Endothelial cell (in vitro differentiated cells): ENCODE data around the gene ADAMTS8. TPM values are rescaled to one million over a fixed set of nuclear protein-coding genes. Genes with fewer than 3 reads are reported as not detected.

Experiments
- DNase-seq: peaks from one replicate; pipeline ENCODE4 v3.0.0; 2021; ENCODE audit warnings: low spot score
- H3K27ac Mint-ChIP-seq: one replicate; pipeline ENCODE4 v1.8.0; 2021; ENCODE audit warnings: mixed read lengths, inconsistent platforms; ENCODE audit not compliant: unreplicated experiment
- H3K27me3 Mint-ChIP-seq: one replicate; pipeline ENCODE4 v1.8.0; 2021; ENCODE audit warnings: mild to moderate bottlenecking, moderate library complexity, mixed read lengths, inconsistent platforms; ENCODE audit not compliant: unreplicated experiment
- H3K36me3 Mint-ChIP-seq: one replicate; pipeline ENCODE4 v1.8.0; 2021; ENCODE audit warnings: mild to moderate bottlenecking, low read depth, mixed read lengths, inconsistent platforms; ENCODE audit not compliant: unreplicated experiment
- H3K4me1 Mint-ChIP-seq: one replicate; pipeline ENCODE4 v1.8.0; 2021; ENCODE audit warnings: mild to moderate bottlenecking, mixed read lengths, inconsistent platforms; ENCODE audit not compliant: unreplicated experiment
- H3K4me3 Mint-ChIP-seq: one replicate; pipeline ENCODE4 v1.8.0; 2021; ENCODE audit warnings: mild to moderate bottlenecking, mixed read lengths, inconsistent platforms; ENCODE audit not compliant: unreplicated experiment
- H3K9me3 Mint-ChIP-seq: one replicate; pipeline ENCODE4 v1.8.0; 2021; ENCODE audit warnings: mixed read lengths, inconsistent platforms; ENCODE audit not compliant: unreplicated experiment
- total RNA-seq: library from RNA; stranded (reverse); fragmentation: NEBNext Ultra II Directional; extraction: Animal tissue kit (Norgen Biotek cat#: 25700); gene quantifications from one replicate; pipeline ENCODE4 v1.2.1, GENCODE V29; 2021; ENCODE audit not compliant: unreplicated experiment
- TF ChIP-seq, protein P1 (sequence below): fragments of 200-600 bp; sonication (generic); IDR thresholded peaks from one replicate; pipeline ENCODE4 v1.5.0; 2021; ENCODE audit warnings: antibody characterized with exemption; ENCODE audit not compliant: unreplicated experiment

The ADAMTS8 gene
- total RNA-seq, 1 donor from 2014 or later = 0.31 TPM

DNA sequence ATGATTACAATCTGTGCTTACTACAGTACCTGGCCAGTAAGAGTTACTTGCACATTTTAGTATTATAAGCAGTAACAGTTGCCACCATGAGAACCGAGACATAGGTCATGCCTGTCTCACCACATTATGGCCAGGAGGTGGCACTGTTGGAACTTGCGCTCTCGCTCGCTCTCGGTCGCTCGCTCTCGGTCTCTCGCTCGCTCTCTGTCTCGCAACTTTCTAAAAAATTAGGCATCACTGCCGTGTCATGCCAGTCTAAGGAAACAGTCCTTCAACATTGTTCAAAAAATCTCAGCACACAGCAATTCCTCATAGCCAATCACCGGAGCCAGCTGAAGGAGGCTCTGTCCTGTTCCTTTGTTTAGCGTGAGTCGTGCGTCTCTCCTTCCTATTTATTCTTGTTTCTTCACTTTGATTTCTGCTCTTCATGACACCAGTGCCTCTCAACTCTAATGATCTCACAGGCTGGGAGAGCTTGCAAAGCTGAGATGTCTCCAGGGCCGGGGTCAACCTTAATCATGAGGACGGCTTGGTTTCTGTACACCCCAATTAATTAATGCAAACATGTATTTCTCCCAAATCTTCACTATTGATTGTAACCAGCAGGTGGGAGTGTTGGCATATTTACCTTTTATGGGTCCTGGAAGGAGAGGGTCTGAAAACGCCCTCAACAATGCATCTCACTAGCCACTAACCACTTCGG is 6.3 kb upstream of the ADAMTS8 start:
- TF ChIP-seq, protein P1, sequence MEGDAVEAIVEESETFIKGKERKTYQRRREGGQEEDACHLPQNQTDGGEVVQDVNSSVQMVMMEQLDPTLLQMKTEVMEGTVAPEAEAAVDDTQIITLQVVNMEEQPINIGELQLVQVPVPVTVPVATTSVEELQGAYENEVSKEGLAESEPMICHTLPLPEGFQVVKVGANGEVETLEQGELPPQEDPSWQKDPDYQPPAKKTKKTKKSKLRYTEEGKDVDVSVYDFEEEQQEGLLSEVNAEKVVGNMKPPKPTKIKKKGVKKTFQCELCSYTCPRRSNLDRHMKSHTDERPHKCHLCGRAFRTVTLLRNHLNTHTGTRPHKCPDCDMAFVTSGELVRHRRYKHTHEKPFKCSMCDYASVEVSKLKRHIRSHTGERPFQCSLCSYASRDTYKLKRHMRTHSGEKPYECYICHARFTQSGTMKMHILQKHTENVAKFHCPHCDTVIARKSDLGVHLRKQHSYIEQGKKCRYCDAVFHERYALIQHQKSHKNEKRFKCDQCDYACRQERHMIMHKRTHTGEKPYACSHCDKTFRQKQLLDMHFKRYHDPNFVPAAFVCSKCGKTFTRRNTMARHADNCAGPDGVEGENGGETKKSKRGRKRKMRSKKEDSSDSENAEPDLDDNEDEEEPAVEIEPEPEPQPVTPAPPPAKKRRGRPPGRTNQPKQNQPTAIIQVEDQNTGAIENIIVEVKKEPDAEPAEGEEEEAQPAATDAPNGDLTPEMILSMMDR = peak; percentile 87
- Mint-ChIP-seq H3K4me1 (peaks cover 9% of the 10 kb centered on the region), H3K27ac (no peak overlapping the region), H3K27me3 (peaks cover 5% of the 10 kb centered on the region), H3K4me3 (no peak overlapping the region), H3K9me3 (no peaks in the 10 kb centered on the region), H3K36me3 (no peaks in the 10 kb centered on the region)
- DNase-seq = peak; percentile 72

DNA sequence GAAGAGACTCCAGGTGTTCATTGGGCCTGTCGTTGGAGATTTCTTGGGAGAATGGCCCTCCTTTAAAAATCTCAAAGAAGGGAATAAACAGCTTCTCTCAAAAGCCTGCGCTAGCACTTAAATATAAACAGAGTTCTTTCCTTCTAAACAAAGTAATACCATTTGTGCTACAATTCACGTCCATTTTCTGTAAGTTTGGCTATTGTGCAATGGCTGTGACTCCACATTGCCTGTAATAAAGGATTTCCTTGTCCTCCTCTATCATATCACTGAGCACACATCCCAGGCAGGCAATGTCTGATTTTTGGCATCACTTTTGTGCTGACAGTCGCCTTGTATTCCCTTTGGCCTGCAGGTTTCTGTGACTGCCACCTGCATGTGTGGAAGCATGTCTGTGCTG is 4.9 kb upstream of the ADAMTS8 start:
- TF ChIP-seq, protein P1 = no peak
- H3K4me1 Mint-ChIP-seq = peaks cover 16% of the 10 kb centered on the region
- peaks cover 10% of the 10 kb centered on the region for H3K27me3 Mint-ChIP-seq
- DNase-seq = no peak
- H3K4me3 Mint-ChIP-seq = no peak overlapping the region
- no peaks in the 10 kb centered on the region for H3K9me3 Mint-ChIP-seq
- no peak overlapping the region for H3K27ac Mint-ChIP-seq
- no peaks in the 10 kb centered on the region for H3K36me3 Mint-ChIP-seq

DNA sequence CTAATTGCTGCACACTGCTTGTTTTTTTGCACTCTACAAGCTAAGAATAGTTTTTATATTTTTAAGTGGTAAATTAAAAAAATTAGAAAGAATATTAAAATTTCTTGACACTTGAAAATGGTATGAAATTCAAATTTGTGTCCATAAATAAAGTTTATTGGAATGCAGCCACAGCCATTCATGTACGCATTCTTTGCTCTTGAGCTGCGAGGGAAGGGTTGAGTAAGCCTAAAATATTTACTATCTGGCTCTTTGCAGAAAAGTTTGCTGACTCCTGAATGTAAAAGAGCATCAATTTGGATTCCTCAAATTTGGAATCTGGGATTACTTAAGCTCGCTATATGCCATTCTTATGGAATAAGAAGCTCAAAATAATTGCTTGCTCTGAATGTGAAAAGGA is 3.4 kb upstream of the ADAMTS8 start:
- Mint-ChIP-seq H3K27me3 (peaks cover 17% of the 10 kb centered on the region), H3K4me3 (no peak overlapping the region), H3K4me1 (peaks cover 17% of the 10 kb centered on the region), H3K27ac (no peak overlapping the region), H3K36me3 (no peaks in the 10 kb centered on the region), H3K9me3 (no peaks in the 10 kb centered on the region)
- TF ChIP-seq, protein P1 = no peak
- no peak for DNase-seq

DNA sequence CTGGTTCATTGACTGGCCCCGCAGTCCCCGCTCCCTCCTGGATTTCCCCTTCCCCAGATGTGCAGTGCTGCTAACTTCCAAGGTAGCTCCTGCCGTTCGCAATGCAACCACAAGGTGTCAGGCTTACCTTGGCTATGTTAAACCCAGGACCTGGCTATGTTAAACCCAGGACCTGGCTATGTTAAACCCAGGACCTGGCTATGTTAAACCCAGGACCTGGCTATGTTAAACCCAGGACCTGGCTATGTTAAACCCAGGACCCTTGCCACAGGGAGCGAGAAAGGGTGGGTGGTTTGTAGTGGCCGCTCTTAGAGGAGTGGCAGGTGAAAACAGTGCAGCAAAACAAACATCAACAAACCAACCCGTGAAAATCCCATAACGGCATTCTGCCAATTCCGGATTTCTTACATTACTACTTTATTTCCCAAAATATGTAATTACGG is 2.9 kb upstream of the ADAMTS8 start:
- no peak overlapping the region for H3K4me3 Mint-ChIP-seq
- H3K27ac Mint-ChIP-seq = no peak overlapping the region
- peaks cover 19% of the 10 kb centered on the region for H3K27me3 Mint-ChIP-seq
- H3K4me1 Mint-ChIP-seq = peaks cover 16% of the 10 kb centered on the region
- H3K9me3 Mint-ChIP-seq = no peaks in the 10 kb centered on the region
- no peaks in the 10 kb centered on the region for H3K36me3 Mint-ChIP-seq
- DNase-seq = peak; percentile 89
- TF ChIP-seq, protein P1 = peak; percentile 57

DNA sequence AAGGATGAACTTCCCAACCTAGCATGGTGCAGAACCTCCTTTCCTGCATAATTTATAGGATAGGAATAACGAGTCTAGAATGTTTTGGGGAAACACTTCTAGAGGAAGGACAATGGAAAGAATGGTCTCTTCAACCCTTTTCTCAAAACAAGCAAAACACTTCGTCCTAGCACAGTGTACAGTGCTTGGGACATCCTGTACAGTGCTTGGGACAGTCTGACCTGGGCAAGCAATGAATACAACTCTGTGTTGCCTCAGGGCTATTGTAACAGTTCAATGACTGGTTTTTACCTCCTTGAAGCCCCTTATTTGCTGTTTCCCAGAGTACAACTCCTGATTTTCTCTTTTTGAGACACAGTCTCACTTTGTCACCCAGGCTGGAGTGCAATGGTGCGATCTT is 1.6 kb upstream of the ADAMTS8 start:
- H3K4me3 Mint-ChIP-seq = no peak overlapping the region
- H3K36me3 Mint-ChIP-seq = no peaks in the 10 kb centered on the region
- no peak overlapping the region for H3K27ac Mint-ChIP-seq
- peaks cover 19% of the 10 kb centered on the region for H3K27me3 Mint-ChIP-seq
- DNase-seq = no peak
- H3K4me1 Mint-ChIP-seq = peaks cover 13% of the 10 kb centered on the region
- TF ChIP-seq, protein P1 = no peak
- H3K9me3 Mint-ChIP-seq = no peaks in the 10 kb centered on the region
